Fibroblast of villous mesenchyme (primary cell): Measurements from ENCODE around the gene SCN2A. TPM values are rescaled to one million over a fixed set of nuclear protein-coding genes. Genes with fewer than 3 reads are reported as not detected.

Experiments
- DNase-seq: peaks from one replicate; pipeline ENCODE4 v3.0.0-alpha.2; 2010; ENCODE audit warnings: low read depth
- H3K4me3 ChIP-seq: 2 replicates; pipeline ENCODE4 v1.5.1; 2011; ENCODE audit warnings: low read depth, mild to moderate bottlenecking, low read length
- CTCF ChIP-seq: IDR thresholded peaks from 2 replicates; pipeline ENCODE4 v1.5.1; 2012; ENCODE audit warnings: low read depth, mild to moderate bottlenecking, low read length; ENCODE audit not compliant: insufficient read depth
- total RNA-seq: library from RNA; depleted of rRNA; stranded (reverse); fragments of >200 nt; gene quantifications from 2 replicates; pipeline ENCODE4 v1.2.3, GENCODE V29; 2012

The SCN2A gene
- total RNA-seq, 1 donor: 11.7 TPM

- TF ChIP-seq CTCF: no peak
- no peak for DNase-seq
- no peak overlapping the region for H3K4me3 ChIP-seq
These were observed 41.0 kb upstream of the SCN2A start for GRCh38 chr2:165198181-165198580.

GRCh38 chr2:165202239-165202638 is 37.0 kb upstream of the SCN2A start:
- DNase-seq: no peak
- no peak for TF ChIP-seq CTCF
- H3K4me3 ChIP-seq: no peak overlapping the region

GRCh38 chr2:165203689-165204559 is 35.3 kb upstream of the SCN2A start, which contains the start of gene SCN3A:
SCN3A (minus strand) TSS chr2:165204050; CDS start chr2:165176394, 27,656 bp downstream.
- peak; percentile 34 for DNase-seq
- TF ChIP-seq CTCF: peak; percentile 76
- H3K4me3 ChIP-seq: no peak within 1 kb of the TSS

- DNase-seq: no peak
- H3K4me3 ChIP-seq: no peak overlapping the region
- no peak for TF ChIP-seq CTCF
These were observed 33.3 kb upstream of the SCN2A start for GRCh38 chr2:165205865-165206264.

GRCh38 chr2:165208094-165208493 is 31.1 kb upstream of the SCN2A start:
- TF ChIP-seq CTCF: no peak
- no peak for DNase-seq
- no peak overlapping the region for H3K4me3 ChIP-seq

GRCh38 chr2:165214093-165214492 is 25.1 kb upstream of the SCN2A start:
- TF ChIP-seq CTCF: no peak
- no peak overlapping the region for H3K4me3 ChIP-seq
- DNase-seq: no peak
